Measurements from ENCODE around the gene TAF1C.

Gene TAF1C

DNA sequence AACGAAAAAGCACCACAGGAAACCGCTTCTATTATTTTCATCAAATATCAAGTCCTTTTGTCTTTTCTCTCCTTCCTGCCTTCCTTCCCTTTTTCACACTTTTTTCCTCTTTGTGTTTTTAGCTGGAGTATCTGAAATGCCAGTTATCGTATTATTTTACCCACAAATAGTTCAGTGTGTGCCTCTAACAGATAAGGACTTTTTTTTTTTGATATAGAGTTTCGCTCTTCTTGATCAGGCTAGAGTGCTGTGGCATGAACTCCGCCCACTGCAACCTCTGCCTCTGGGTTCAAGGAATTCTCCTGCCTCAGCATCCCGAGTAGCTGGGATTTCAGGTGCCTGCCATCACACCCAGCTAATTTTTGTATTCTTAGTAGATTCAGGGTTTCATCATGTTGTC is 31.1 kb downstream of the TAF1C start:
- no peak for DNase-seq

DNA sequence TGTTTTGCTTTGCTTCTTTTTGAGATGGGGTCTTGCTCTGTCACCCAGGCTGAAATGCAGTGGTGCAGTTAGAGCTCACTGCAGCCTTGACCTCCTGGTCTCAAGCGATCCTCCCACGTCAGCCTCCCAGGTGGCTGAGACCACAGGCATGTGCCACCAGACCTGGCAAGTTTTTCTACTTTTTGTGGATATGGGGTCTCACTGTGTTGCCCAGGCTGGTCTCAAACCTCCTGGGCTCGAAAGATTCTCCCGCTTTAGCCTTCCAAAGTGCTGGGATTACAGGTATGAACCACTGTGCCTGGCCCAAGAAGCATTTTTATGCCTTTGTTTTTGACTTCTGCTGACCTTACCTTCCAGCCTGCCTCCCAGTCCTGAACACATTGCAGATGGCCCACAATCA is 31.6 kb downstream of the TAF1C start:
- no peak for DNase-seq

DNA sequence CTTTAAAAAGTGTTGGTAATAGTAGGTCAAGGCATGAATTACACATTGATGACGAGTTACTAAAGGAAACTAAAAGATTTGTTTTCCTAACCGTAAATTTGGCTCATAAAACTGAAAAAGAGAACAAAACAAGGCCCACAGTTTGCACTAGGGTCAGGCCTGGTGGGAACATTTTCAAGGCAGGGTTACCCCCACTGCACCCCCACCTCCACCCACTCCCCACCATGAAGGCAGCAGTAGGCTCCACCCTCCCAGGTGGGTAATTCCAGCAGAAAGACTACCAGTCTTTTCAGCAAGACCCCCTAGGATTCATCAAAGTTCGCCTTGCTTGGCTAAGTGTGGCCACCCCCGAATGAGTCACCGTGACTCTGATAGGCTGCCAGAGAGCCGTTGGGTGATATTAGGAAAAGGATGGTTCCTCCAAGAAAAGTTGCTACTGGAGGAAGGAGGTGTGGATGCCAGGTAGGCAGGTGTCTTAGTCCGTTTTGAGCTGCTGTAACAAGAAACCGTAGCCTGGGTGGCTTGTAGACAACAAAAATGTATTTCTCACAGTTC is 33.1 kb downstream of the TAF1C start:
- no peak for DNase-seq

DNA sequence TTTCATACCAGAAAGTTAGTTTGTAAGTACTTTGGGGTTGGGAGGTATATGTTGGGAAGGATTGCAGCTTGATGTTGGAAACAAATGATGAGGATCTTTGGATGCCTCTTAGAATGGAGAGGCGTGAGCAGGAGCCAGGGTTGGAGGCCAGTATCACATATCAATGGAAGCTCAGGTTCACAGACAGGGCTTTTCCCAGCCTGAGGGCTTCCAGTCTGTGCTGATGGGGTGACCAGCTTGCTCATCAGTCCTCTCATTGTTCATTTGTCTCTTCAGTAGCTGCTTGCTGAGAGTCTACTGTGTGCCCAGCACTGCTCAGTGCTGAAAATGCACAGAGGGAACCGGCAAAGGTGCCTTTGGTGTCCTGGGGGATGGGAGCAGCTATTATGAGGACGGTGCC is 35.9 kb downstream of the TAF1C start:
- no peak for DNase-seq

DNA sequence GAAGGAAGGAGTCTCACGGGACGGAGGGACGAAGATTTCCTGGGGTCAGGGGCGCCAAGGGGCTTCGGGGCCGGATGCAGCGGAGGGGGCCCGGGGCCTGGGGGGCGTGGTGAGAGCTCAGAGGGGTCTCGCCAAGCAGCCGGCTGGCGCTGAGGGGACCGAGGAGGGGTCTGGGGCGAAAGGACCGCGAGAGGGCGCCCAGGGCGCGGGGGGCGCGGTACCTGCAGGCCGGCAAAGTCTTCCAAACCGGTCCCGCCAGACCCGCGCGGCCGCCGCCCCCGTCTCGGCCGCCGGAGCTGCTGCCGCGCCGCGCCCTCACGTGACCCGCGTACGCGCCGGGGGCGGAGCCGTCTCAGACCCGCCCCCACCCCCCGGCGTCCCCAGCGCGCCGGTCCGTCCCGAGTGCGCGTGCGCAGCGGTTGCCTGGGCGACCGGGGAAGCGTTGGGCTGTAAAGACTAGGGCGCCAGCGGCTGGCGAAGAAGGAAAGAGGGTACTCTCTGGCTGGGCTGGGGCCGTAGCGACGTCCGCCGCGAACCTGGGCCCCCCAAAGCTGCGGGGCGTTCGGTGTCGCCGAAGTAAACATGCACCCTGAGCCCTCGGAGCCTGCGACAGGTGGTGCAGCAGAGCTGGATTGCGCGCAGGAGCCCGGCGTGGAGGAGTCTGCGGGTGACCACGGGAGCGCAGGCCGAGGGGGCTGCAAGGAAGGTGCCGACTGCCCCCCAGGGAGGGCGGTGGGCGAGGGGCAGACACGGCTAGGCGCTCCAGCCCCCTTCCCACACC is 41.8 kb downstream of the TAF1C start, which contains the start of the genes DNAAF1 and HSDL1:
Gene DNAAF1, plus strand, starts transcription at position 450 of the 781 bp plus-strand sequence. Its CDS starts 133 bp downstream, at position 583.
Gene HSDL1, minus strand, starts transcription at position 319 of the 781 bp plus-strand sequence. CDS start 13,856 bp downstream, outside the sequence.
- peak; percentile 53 for DNase-seq

DNA sequence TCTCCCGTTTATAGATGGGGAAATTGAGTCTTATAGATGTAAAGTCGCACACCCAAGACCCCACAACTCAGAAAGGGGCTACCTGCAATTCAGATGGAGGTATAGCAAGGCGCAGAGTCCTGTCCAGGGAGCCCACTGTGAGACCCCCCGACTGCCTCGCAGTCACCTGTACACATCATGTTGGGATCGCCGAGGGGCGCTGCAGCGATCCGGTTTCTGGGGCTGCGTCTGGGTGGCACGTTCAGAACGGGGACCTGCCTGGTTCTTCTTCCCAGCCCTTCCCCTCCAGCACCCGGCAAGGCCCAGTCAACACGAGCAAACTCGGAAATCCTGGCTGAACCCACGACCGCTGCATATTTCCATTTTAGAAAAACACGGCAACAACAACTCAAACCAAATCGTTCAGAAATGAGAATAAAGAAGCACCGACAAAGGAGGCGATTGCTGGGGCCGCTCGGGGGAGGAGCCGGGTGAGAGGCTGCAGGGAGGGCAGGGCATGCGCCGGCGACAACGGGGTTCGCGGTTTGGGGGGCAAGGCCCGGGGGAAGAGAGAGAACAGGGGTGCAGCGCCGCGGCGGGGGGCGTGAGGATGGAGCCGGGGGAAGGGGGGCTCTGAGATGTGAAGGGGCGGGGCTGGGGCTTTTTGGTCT is 42.5 kb downstream of the TAF1C start:
- no peak for DNase-seq

DNA sequence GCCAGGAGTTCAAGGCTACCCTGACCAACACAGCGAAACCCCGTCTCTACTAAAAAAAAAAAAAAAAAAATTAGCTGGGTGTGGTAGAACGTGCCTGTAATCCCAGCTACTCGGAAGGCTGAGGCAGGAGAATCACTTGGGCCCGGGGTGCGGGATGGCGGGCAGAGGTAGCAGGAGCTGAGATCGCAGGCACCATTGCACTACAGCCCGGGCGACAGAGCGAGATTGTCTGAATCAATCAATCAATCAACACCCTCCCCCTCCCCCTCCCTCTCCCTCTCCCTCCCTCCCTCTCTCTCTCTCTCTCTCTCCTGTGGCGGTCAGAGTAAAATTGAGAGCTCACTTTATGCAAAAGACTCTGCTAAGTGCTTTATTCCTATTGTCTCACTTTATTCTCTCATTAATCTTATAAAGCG is 43.1 kb downstream of the TAF1C start:
- no peak for DNase-seq

DNA sequence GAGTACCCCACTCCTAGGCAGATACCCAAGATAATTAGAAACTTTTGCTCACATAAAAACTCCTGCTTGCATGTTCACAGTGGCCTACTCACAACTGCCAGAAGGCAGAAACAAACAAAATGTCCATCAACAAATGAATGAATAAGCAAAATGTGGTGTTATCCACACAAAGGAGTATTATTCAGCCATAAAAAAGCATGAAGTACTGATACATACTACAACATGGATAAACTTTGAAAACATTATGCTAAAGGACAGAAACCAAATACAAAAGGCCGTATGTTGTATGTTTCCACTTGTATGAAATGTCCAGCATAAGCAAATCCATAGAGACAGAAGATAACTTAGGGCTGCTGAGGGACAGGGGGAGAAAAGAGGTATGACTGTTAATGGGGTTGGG is 43.8 kb downstream of the TAF1C start:
- no peak for DNase-seq

DNA sequence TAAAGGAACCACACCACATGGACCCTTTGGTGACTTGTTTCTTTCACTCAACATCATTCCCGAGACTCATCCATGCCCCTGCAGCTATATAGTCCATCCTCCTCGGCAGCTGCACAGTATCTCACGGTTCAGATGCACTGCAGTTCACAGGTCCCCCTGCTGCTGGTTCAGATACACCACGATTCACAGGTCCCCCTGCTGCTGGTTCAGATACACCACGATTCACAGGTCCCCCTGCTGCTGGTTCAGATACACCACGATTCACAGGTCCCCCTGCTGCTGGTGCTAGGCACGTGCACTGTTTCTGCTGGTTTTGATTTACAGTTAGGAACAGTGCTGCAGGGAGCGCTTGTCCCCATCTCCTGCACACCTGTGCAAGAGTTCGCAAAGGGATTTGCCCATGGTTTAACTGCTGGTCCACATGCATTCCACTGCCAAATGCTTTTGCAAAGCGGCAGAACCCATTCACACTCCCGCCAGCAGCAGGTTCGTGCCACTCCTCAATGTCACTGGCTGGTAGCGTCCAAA is 45.6 kb downstream of the TAF1C start:
- DNase-seq: no peak

DNA sequence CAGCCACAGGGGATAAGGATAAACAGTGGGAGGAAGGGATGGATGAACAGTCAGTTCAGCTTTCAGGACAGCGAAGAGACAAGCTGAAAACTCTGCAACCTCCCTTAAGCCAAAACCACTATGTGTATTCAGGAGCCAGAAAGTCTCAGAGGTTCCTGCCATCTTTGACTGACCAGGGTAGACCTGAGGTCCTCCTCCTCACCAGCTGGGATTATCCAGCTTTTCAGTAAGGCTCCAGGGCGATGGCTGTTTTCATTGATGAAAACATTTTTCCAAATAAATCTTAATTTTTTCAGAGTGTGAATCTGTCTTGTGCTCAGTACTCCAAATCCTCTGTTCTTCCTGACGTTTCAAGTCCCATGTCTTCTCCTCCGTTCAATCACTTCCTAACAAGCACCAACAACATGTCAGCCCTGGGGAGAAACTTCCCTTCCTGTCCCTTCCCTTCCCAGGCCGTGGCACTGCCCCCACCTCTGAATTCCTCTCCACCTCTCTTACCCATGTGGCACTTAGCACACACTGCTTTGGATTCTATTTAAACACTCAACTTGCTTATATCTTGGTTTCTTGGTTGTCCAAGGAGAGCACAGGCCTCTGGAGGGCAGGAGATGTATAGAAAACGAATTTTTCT is 47.1 kb downstream of the TAF1C start:
- DNase-seq: no peak

DNA sequence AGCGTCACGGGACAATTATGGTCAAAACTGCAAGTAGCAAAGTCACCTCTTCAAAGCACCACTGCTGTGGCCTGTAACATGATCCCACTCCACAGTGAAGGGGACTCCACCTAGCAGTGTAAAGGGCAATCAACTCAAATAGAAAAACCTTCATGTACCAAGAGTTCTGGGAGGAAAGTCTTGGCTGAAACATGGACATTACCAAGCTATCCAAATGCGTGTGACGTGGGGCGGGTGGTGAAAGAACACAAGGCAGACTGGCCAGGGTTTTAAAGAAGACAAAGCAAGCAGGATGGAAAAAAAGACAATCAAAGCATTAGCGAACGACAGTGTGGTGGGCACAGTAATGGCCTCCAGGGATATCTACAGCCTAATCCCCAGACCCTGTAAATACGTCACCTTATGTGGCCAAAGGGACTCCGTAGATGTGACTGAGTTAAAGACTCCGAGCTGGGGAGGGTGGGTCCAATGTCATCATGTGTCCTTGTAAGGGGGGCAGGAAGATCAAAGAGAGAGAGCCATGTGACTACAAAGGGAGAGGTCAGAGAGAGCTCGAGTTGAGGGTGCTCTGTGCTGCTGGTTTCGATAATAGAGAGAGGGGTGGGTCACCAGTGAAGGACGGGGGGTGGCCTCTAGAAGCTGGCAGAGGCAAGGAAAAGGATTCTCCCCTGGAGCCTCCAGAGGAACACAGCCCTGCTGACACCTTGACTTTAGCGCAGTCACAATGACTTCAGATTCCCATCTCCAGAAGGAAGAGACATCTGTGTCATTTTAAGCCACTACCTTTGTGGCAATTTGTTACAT is 47.8 kb downstream of the TAF1C start:
- no peak for DNase-seq

DNA sequence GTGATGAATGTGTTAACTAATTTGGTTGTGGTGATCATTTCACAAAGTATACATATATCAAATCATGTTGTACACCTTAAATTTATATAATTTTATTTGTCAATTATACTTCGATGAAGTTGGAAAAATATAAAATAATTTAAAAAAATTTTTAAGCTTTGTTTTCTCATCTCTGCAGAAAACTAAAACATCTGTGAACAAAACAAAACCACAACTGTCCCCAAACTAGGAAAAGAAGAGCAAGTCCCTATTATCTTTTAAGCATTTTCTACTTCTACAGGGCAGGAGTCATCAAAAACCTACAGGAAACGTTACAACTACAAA is 48.4 kb downstream of the TAF1C start:
- DNase-seq: no peak

DNA sequence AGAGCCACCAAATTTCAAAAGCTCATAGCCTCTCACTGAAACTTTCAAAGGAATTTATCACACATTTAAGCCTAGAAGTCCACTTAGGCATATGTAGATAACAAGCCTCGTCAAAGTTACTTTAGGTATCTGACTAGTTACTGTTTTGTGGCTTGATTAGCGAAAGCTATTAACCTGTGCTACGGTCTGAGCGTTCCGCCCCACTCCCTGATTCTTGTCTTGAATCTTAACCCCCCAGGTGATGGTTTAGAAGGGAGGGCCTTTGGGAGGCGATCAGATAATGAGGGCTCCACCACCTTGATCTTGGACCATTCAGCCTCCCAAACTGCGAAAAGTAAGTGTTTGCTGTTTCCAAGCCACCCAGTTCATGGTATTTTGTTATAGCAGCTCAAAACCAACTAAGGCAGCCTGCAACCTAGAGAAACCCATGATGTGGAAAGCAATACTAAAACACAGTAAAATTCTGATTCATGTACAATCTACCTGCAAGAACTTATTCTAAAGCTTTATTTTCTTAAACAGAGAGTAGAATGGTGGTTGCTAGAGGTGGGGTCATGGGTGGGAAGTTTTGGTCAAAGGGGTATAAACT is 49.0 kb downstream of the TAF1C start:
- DNase-seq: no peak

DNA sequence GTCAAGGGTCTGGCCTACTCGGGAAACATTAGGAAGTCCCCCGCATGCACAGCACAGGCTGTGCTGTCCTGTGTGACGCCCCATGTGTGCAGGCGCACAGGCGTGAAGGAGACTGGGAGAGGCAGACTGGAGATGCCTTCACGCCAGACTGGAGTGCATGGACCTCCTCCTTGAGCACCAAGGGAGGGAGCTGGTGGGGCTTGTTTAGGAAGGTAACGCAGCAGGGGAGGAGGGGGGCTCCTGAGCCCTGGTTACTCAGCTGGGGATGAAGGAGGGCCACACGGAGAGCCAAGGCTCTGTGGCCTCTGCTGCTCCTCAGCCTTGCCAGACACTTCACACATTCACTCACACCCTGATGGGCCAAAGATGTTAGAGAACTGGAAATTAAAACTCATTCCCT is 49.6 kb downstream of the TAF1C start:
- DNase-seq: no peak

DNA sequence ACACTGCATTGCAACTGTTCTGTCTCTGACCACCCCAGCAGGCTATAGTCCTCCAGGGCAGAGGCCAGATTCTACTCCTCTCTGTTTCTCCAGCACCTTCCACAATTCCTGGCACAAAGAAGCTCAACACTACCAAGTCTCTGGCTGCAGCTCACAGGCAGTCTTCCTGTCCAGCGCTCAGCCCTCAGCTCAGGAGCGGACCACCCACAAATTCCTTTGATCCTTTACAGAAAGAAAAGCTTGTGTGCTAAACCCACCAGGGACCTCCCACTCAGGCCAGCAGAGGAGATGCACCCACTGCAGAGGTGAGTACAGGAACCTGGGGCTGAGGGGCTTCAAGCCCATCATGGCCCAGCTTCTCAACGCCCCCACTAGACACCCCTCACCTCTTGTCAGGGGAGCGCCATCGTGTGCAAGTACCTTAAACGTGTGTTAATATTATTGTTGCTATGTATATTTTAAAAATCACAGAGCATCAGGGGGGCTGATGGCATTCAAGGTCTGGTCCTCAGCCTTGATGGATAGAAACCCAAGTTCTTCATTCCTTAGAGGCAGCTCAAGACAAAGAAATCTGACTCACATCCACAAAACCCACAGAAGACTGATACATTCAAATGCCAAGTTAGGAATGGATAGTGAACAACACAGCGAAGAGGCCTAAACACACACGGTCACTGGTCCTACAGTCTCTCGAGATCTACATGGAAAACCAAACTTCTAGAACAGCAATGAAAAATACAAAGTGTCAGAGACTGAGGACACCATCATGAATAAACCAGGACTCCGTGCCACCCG is 50.3 kb downstream of the TAF1C start:
- DNase-seq: no peak

DNA sequence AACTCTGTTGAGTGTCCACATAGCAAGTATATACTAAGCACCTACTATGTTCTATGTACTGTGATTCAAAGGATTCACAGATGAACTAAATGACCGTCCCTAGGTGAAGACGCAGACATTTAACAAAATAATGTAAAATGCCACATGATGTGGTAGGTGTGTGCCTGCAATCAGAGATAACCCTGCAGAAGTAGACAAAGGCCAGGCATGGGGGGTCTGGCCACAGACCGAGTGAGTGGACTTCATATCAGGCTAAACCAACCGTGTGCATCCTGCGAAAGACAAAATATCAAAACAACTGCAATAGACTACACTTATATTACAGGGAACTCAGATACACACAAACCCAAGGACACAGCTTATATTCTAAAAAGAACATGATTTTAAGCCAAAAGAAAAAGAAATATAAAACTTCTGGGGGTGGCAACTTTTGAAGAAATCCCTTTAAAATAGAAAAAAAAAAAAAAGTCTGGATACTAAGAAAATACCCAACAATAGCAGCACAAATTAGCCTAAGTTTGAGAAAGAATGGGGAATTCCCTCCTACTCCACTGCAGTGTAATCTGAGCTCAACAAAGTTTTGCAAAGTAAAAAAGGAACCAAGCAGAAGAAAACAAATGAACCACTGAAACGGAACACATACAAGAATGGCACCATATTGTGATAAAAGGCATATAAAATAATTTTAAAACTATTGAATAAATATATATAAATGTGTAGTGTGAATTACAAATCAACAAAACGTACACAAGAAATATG is 54.2 kb downstream of the TAF1C start:
- no peak for DNase-seq

DNA sequence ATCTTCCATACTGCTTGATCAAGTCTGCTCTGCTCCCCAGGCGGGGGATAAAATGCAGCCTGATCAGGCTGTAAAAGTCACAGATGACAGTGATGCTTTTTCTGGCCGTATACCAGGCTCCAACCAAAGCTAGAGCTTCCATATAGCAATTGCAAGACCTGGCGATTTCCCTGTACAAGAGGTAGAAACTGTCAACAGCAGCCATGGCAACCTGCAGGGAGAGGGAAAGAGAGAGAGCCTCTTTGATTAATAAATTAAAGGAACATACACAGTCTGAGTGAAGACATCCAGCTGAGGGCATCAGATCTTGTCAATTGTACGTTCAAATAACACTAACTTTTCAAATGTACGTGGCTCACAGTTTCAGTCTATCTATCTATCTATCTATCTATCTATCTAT is 55.7 kb downstream of the TAF1C start:
- DNase-seq: no peak
